MM.1S (cell line): ENCODE measurements around the gene DSCAML1.

Source experiments
- EZH2 ChIP-seq: fragments of 300-600 bp; sonication (generic); optimal IDR thresholded peaks from 2 replicates; pipeline ENCODE3; 2017; ENCODE audit warnings: low read depth, mild to moderate bottlenecking, antibody characterized with exemption, low read length, mixed read lengths
- TF ChIP-seq, protein P1 (sequence below): fragments of 300-600 bp; sonication (generic); IDR thresholded peaks from 2 replicates; pipeline ENCODE4 v1.5.1; 2016; ENCODE audit warnings: antibody characterized with exemption, low read length, mixed read lengths

DNA sequence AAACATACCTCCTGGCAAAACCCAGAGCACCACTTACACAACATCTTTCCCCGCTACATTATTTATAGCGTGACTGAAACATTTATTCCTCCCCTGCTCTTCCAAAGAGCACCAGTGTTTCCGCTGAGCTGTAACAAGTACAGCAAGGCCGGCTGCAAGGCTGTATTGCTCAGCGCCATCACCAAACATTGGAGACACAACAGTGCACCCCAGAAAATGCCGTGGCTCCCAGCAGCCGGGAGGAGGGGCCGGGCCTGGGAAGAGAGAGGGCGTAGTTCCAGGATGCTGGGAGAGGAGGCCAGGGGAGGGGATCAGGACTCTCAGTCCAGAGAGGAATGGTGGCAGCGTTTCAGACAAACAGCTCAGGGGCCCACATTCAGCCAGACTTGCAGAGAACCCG lies 133.2 kb downstream of the DSCAML1 start:
- TF ChIP-seq EZH2: no peak
- TF ChIP-seq, protein P1, sequence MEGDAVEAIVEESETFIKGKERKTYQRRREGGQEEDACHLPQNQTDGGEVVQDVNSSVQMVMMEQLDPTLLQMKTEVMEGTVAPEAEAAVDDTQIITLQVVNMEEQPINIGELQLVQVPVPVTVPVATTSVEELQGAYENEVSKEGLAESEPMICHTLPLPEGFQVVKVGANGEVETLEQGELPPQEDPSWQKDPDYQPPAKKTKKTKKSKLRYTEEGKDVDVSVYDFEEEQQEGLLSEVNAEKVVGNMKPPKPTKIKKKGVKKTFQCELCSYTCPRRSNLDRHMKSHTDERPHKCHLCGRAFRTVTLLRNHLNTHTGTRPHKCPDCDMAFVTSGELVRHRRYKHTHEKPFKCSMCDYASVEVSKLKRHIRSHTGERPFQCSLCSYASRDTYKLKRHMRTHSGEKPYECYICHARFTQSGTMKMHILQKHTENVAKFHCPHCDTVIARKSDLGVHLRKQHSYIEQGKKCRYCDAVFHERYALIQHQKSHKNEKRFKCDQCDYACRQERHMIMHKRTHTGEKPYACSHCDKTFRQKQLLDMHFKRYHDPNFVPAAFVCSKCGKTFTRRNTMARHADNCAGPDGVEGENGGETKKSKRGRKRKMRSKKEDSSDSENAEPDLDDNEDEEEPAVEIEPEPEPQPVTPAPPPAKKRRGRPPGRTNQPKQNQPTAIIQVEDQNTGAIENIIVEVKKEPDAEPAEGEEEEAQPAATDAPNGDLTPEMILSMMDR: no peak
